Adipocyte (in vitro differentiated cells): Measurements from ENCODE around the gene ZFHX2.

Experiments
- DNase-seq: peaks from one replicate; pipeline ENCODE4 v3.0.0-alpha.2; 2015; ENCODE audit warnings: low read depth
- H3K27me3 ChIP-seq: replicated peaks from 2 replicates; pipeline ENCODE4 v1.7.0; 2013; ENCODE audit warnings: mild to moderate bottlenecking, low read length, moderate library complexity; ENCODE audit not compliant: control insufficient read depth, insufficient read depth
- H3K36me3 ChIP-seq: 2 replicates; pipeline ENCODE4 v1.7.0; 2013; ENCODE audit warnings: low read length, mild to moderate bottlenecking, moderate library complexity; ENCODE audit not compliant: control insufficient read depth, insufficient read depth, severe bottlenecking
- H3K4me1 ChIP-seq: 2 replicates; pipeline ENCODE4 v1.7.0; 2013; ENCODE audit warnings: mild to moderate bottlenecking, low read length, moderate library complexity; ENCODE audit not compliant: control insufficient read depth, insufficient read depth
- H3K4me3 ChIP-seq: 2 replicates; pipeline ENCODE4 v1.7.0; 2013; ENCODE audit warnings: mild to moderate bottlenecking, low read length, moderate library complexity
- H3K9ac ChIP-seq: 2 replicates; pipeline ENCODE4 v1.7.0; 2013; ENCODE audit warnings: mild to moderate bottlenecking, low read length, moderate library complexity
- H3K9me3 ChIP-seq: 2 replicates; pipeline ENCODE4 v1.7.0; 2013; ENCODE audit warnings: mild to moderate bottlenecking, low read length, moderate library complexity; ENCODE audit not compliant: control insufficient read depth

The ZFHX2 gene

DNA sequence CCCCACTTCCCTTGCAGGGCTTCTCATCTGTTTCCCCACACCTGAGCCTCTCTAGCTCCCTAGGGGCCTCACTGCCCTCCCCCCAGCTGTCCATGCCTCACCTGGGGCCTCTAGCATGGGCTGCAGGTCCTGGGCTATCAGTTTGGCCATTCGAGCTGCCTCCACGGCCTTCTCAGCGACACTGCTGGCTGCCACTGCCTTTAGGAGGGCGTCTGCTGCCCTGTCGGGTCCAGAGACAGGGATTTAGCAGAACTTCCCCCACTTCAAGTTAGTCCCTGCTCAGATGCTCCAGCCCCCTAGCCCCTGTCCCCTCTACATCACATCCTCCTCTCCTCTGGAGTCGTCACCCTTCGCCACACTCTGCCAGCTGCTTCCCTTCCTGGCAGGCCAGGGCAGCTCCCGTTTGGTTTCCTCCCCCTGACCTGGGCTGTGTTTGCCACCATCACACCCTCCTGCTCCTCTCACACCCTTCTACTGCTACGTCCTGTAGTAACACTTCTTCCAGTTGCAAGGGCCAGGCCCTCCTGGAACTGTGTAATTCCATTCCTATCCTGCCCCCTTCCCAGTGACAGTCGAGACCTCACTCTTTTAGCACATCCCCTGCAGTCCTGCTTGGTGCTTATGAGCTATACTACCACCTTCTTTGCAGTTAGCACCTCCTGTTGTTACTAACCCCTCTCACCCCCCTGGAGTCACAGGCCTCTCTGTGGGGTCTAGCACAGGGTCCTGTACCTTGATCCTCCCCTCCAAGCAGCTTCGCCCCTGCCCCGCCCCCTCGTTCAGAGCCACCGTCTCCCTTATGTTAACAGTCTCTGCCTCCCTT, 20.3 kb upstream of the ZFHX2 start:
- no peak overlapping the region for H3K4me3 ChIP-seq
- no peak overlapping the region for H3K9ac ChIP-seq
- no peaks in the 10 kb centered on the region for H3K36me3 ChIP-seq
- no peak for DNase-seq
- H3K27me3 ChIP-seq: peaks cover 28% of the 10 kb centered on the region
- no peaks in the 10 kb centered on the region for H3K9me3 ChIP-seq
- peaks cover 1% of the 10 kb centered on the region for H3K4me1 ChIP-seq

DNA sequence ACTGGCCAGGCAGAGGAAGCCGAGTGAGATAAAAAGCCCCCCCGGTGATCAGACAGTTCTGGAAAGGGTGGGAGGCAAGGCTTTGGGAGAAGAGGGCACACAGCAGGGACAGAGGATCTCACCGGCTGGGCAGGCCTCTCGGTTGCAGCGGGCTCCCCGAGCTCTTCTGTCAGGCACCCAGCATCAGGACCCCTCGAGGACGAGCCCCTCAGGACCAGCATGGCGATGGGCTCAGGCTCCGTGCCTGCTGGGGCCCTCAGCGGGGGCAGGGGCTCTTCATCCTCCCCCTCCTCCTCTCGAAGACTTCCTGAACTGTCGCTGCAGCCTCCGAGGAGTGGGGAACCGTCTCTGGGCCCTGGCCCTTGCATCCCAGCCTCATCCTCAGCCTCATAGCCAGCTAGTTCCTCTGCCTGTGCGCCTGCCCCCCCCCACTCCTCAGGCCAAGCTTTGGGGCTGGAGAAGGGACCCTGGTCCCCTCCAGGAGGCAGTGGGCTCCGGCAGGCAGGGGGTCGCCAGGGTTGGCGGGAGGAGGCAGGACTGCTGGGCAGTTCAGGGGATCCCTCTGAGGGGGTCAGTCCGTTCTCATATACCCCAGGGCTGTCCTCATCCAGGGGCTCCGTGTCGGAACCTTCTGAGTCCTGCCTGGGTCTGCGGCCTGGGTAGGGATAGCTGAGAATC, 19.4 kb upstream of the ZFHX2 start:
- Histone ChIP-seq H3K9me3 (no peaks in the 10 kb centered on the region), H3K4me1 (peaks cover 3% of the 10 kb centered on the region), H3K36me3 (no peaks in the 10 kb centered on the region), H3K9ac (no peak overlapping the region), H3K4me3 (no peak overlapping the region), H3K27me3 (peaks cover 21% of the 10 kb centered on the region)
- DNase-seq: no peak

DNA sequence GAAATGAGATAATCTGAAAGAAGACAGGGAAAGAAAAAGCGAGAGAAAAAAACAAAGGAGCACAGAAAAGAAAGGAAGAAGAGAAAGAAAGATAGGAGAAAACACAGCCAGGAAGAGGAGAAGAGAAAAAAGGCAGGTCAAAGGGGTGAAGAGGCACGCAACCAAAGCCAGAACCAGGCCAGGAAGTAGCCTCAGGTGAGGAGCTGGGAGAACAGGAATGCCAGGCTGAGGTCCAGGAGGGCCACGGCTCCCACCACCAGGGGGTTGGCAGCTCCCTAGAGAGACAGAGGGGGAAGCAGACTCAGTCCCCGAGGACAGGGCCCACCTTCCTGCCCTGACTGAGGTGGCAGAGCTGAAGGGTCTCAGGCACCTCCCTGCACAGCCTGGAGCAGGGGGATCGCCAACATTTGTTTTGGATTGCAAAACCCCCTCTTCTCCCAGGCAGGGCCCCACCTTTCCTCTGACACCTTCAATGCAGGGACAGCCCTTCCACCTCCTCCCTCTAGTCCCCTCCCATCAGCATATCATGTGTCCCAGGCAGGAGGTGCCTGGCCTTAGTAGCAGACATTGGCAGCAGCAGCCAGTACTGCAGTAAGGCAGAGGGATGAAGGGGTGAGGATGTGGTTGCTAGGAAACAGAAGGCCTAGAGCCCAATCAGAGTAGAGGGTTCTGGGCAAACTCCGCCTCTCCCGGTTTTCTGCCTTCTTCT, 18.0 kb upstream of the ZFHX2 start:
- Histone ChIP-seq H3K36me3 (no peaks in the 10 kb centered on the region), H3K9me3 (no peaks in the 10 kb centered on the region), H3K4me1 (peaks cover 3% of the 10 kb centered on the region), H3K9ac (no peak overlapping the region), H3K27me3 (peaks cover 13% of the 10 kb centered on the region), H3K4me3 (no peak overlapping the region)
- DNase-seq: no peak

DNA sequence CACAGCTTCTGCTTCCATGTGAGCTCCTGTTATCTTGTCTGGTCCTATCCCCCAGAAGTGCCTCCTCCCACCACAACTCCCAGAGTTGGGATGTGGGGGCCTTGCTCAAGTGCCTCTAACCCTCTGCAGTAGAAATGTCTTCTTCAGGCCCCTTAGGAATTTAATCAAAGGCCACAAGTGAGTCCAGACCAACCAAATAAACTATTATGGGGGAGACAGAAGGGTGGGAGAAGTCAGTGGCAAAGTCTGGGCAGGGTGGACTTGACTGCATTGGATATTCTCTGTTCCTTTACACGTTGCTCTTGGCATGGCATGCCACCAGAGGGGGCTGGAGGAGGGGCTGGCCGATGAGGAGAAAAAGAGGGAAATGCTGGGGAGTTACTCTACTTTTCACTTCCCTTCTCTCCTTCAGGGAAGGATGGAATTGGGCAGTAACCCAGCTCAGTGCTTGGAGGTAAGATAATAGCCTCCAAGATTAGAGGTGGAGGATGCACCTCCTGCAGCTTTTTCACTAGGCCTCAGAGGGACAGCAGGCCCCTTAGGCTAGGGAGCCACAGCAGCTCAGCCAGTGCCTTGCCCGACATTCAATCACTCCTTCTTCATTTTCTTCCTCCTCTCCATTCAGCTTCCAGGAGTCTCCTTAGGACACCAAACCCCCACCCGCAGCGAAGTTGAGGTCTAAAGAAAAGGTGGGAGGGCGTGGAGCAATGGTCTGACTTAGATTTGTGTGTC, 17.2 kb upstream of the ZFHX2 start:
- H3K4me3 ChIP-seq: no peak overlapping the region
- peaks cover 3% of the 10 kb centered on the region for H3K4me1 ChIP-seq
- peak overlapping the region; percentile 83 for H3K9ac ChIP-seq
- no peaks in the 10 kb centered on the region for H3K36me3 ChIP-seq
- DNase-seq: peak; percentile 28
- H3K27me3 ChIP-seq: peaks cover 13% of the 10 kb centered on the region
- H3K9me3 ChIP-seq: no peaks in the 10 kb centered on the region

DNA sequence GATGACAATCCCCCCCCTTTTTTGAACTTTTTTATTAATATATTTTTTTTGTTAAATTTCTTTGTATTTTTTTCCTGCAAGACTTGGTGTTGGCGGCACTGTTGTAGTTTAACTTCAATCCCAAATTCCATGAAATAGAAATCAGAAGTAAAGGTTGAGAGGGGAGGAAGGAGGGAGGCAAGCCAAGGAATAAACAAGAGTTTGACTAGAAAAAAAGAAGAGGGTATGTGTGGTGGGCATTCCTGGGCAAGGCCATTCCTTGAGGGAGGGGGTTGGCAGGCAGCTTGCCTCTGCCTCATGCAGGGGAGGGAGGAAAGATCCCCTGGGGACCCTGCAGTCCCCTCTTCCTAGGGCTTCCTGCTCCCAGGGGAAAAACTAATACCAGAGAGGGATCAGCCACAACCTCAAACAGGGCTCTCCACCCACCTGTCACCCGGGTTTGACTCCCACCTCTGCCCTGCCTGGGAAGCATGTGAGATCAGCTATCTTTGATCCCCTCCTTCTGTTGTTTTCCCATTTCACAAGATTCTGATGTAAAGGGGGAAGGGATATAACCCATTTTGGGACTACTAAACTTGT, 16.5 kb upstream of the ZFHX2 start:
- Histone ChIP-seq H3K4me1 (peaks cover 3% of the 10 kb centered on the region), H3K4me3 (no peak overlapping the region), H3K36me3 (no peaks in the 10 kb centered on the region), H3K27me3 (peaks cover 13% of the 10 kb centered on the region), H3K9me3 (no peaks in the 10 kb centered on the region), H3K9ac (peak overlapping the region; percentile 83)
- DNase-seq: no peak

DNA sequence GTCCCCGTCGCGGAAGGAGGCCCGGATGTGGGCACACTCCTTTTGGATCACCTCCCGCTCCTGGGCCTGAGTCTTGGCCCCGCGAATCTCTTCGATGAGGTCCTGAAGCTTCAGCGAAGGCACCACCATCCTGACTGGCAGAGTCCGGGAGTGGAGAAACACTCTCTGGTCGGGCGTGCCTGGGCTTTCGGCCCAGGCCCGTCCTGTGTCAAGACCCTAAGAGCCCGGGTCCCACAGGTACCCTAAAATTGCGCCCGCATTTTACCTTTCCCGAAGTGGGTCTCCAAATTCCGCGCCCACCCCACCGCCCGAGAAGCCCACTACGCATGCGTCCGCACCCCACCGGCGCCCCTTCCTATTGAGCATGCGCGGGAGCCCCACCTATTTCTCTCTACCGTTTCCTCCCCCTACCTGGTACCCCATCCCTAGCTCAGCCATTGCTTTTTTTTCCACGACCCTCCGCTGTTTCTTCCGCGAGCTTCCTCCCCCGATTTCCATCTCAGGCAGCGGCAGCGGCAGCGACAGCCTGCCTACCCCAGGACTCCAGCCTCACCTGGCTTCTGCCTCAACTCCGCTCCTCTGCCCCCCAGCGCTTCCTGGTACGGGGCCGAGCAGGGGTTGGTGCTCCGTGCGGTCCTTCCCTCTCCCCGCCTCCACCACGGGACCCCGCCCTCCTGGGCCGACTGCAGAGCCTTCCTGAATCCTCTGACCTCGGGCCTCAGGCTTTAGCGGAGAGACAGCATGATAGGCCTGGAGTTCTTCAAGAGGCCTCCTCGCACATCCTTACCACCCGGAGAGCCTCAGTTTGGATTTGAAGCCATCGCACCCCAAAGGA, 15.8 kb upstream of the ZFHX2 start, which contains the start of gene AP1G2:
Gene AP1G2 (minus strand): TSS at position 606 of the 835 bp plus-strand sequence. CDS start 477 bp downstream, at position 129.
- Histone ChIP-seq H3K9me3 (no peaks in the 10 kb centered on the region), H3K9ac (peak within 1 kb of the TSS; percentile 83), H3K27me3 (peaks cover 13% of the 10 kb centered on the region), H3K36me3 (no peaks in the 10 kb centered on the region), H3K4me1 (peaks cover 3% of the 10 kb centered on the region), H3K4me3 (peak within 1 kb of the TSS; percentile 85)
- DNase-seq: peak; percentile 63

DNA sequence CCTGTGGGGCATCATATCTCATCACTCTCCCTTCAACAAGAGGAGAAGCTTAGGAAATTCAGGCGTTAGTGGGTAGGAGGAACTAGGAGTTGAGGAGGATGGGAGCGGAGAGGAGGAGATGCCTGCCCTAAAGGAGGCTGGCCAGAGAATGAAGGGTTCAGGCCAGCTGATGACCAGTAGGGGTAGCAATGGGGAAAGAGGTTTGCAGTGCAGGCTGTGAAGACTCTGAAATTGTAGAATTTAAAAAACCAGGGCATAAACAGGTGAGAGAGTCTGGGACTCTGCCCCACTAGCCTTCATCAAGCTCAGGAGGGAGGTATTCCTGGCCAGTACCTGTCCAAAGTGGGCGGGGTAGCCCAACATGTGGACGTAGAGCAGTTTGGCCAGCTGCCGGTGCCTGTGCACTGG, 15.2 kb upstream of the ZFHX2 start:
- Histone ChIP-seq H3K4me1 (peaks cover 3% of the 10 kb centered on the region), H3K36me3 (no peaks in the 10 kb centered on the region), H3K9ac (peak overlapping the region; percentile 83), H3K4me3 (peak overlapping the region; percentile 85), H3K27me3 (peaks cover 10% of the 10 kb centered on the region), H3K9me3 (no peaks in the 10 kb centered on the region)
- DNase-seq: no peak

DNA sequence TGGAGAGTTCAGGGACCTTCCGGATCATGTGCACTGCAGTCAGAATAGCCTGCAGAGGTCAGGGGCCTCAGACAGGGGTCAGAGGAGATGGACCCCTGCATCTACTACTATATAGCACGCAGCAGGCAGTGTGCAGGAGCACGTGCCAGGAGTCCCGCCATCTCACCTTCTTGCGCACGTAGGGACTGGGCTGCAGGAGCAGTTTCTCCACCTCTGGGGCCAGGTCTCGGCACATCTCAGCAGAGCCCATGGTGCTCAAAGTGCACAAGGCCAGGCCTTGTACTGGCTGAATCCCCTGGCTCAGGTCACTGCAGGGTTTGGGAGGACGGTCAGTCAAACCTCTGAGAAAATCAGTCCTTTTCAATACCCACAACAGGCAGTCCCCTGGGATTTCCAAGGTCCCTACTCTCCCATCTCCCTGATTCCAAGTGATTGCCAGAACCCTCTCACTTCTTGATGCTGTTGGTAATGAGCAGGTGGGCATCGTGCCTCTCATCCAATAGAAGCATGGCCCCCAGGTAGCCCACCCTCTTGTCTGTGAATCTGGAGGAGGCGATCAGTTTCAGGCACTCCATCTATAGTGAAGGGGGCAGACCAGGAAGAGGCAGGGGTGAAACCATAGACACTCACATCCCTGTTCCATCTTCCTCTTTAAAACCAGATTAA, 14.7 kb upstream of the ZFHX2 start:
- Histone ChIP-seq H3K36me3 (no peaks in the 10 kb centered on the region), H3K27me3 (peaks cover 9% of the 10 kb centered on the region), H3K9ac (peak overlapping the region; percentile 83), H3K4me3 (no peak overlapping the region), H3K9me3 (no peaks in the 10 kb centered on the region), H3K4me1 (peaks cover 3% of the 10 kb centered on the region)
- DNase-seq: no peak

DNA sequence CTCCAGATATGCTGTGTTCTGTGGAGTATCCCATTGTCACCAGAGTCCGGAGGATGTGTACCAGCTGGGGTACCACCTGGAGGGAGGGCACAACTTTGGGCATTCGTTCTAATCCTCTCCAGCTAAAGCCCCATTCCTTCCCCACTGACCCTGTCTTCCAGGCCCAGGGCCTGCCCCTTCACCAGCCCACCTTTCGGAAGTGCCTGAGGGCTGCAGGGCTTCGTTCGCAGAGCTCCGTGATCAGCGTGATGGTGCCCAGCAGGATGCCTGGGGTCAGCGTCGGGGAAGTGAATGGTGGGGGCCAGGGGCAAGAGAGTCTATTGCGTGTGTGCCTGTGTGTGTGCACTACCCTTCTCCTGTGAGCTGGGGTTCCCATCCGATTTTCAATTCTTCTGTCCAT, 14.1 kb upstream of the ZFHX2 start:
- H3K4me3 ChIP-seq: no peak overlapping the region
- no peak for DNase-seq
- no peak overlapping the region for H3K9ac ChIP-seq
- no peaks in the 10 kb centered on the region for H3K36me3 ChIP-seq
- H3K4me1 ChIP-seq: peaks cover 3% of the 10 kb centered on the region
- H3K27me3 ChIP-seq: peaks cover 7% of the 10 kb centered on the region
- no peaks in the 10 kb centered on the region for H3K9me3 ChIP-seq

DNA sequence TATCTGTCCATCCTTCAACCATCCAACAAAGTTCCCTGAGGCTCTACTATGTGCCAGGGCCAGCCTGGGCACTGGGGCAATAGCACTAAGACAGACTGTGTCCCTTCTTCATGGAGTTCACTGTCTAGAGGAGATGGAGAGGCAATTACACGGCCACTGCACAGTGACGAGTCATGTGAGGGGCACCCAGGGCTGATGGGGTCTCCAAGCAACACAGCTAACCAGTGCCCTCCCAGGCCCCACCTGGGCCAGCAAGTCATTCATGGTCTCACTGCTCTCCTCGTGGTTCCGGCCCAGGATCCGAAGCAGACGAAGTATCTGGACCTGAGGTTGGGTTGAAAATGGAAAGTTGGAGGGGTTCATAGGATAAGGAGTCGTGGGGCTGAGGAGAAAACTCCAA, 13.3 kb upstream of the ZFHX2 start:
- H3K36me3 ChIP-seq: peaks cover 5% of the 10 kb centered on the region
- no peaks in the 10 kb centered on the region for H3K9me3 ChIP-seq
- peaks cover 4% of the 10 kb centered on the region for H3K27me3 ChIP-seq
- no peak overlapping the region for H3K4me3 ChIP-seq
- no peak for DNase-seq
- peaks cover 3% of the 10 kb centered on the region for H3K4me1 ChIP-seq
- H3K9ac ChIP-seq: no peak overlapping the region
